Measurements from ENCODE around the gene COX6B2.

DNA sequence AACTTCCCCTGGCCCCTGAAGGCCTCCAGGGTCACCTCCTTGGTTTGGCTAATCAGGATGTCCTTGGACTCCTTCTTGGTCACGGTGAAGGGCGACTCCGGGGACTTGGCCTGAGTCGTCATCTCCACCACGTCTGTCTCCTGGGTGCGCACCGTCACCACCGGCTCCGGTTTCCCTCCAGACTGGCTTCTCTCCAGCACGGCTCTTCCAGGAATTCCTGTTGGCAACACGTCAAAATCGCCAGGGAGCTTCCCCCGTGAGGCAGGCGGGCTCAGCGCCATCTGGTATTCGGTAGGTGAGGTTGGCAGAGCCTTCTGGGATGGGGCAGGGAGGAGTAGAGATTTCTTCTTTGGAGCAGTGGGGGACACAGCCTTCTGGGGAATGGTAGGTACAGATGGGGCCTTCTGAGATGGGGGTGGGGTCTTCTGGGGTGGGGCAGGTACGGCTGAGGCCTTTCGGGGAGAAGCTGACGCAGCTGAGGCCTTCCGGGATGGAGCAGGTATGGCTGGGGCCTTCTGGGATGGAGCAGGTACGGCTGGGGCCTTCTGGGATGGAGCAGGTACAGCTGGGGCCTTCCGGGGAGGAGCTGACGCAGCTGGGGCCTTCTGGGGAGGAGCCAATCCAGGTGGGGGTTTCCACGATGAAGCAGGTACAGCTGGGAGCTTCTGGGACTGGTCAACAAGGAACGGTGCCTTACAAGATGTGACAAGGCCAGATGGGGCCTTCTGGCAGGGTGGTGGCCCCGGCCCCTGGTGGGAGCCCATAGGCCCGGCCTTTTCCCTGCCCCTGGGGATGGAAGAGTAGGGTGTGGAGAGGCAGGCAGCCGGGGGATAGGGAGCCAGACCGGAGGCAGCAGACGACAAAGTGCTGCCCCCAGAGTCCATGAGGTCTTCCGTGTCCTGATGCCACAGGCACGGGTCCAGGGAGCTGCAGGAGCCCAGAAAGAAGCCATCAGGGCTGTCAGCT is 4.7 kb upstream of the COX6B2 start:
- TF ChIP-seq, protein P1, sequence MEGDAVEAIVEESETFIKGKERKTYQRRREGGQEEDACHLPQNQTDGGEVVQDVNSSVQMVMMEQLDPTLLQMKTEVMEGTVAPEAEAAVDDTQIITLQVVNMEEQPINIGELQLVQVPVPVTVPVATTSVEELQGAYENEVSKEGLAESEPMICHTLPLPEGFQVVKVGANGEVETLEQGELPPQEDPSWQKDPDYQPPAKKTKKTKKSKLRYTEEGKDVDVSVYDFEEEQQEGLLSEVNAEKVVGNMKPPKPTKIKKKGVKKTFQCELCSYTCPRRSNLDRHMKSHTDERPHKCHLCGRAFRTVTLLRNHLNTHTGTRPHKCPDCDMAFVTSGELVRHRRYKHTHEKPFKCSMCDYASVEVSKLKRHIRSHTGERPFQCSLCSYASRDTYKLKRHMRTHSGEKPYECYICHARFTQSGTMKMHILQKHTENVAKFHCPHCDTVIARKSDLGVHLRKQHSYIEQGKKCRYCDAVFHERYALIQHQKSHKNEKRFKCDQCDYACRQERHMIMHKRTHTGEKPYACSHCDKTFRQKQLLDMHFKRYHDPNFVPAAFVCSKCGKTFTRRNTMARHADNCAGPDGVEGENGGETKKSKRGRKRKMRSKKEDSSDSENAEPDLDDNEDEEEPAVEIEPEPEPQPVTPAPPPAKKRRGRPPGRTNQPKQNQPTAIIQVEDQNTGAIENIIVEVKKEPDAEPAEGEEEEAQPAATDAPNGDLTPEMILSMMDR (IDR thresholded peaks at IDR 0.05) = no peak
- TF ChIP-seq ZFX (IDR thresholded peaks at IDR 0.05; ENCODE audit: borderline replicate concordance) = no peak

Measured in 22Rv1 (cell line).